Posterior cingulate gyrus (tissue), 11 donors: ENCODE results near the gene HNRNPH2.
A peak's percentile ranks its signal among the peaks of the same experiment; 100 is the strongest.

Experiments
- DNase-seq, 10 donors: peaks; one replicate each; pipeline versions ENCODE4 v3.0.0 to v3.0.0-alpha.2; 2020 to 2021; ENCODE audit warnings: mixed read lengths in 3 of 10
- intact Hi-C: fragments of 100-400 bp; cut with DNase I; formaldehyde crosslinking; loops from one replicate; pipeline ENCODE4 v1.15.1; 2023

Gene HNRNPH2

DNA sequence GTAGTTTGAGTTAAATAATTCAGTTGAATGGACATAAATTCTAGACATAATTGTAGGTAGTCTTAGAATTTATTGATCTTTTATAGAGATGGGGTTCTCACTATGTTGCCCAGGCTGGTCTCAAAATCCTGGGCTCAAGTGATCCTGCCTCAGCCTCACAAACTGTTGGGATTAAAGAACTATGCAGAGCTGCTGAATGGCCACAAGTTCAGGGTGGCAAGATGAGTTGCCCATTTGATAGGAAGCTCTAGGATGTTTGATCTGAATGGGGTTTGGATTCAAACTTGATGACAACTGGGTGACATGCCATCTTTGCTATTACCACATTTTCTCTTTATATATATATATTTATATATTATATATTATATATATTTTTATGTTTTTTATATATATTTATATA is 13.7 kb upstream of the HNRNPH2 start:
- intact Hi-C loops = no loop called here
- DNase-seq = no peak

- no peak for DNase-seq
- intact Hi-C loops = no loop called here
Observed at GRCh38 chrX:101395789-101396188, 12.2 kb upstream of the HNRNPH2 start.

DNA sequence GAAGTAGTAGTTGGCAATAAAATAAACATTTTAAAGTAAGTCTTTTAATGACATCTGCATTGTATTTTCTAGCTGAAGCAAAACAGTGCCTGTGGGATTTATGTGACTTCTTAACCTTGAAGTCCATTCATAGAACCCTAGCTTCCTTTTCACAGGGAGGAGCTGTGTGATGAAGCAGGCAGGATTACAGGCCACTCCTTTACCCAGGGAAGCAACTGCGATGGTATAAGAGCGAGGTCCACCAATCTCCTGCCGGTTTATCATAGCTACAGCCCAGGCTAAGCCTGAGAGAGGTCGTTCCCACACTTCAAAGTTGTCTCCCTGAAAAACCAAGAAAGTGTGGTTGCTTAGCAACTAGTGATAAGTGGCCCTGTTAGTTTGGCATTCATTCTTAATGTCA is 10.2 kb upstream of the HNRNPH2 start:
- intact Hi-C loops = no loop called here
- no peak for DNase-seq

GRCh38 chrX:101398694-101399093 is 9.3 kb upstream of the HNRNPH2 start:
- DNase-seq = no peak

GRCh38 chrX:101399825-101400224 is 8.2 kb upstream of the HNRNPH2 start:
- intact Hi-C loops = no loop called here
- DNase-seq = no peak

More at GRCh38 chrX:101398694-101399093, 9.3 kb upstream of the HNRNPH2 start:
- intact Hi-C loops = no loop called here

GRCh38 chrX:101407167-101407747 is 765 bp upstream of the HNRNPH2 start:
- no peak for DNase-seq
- intact Hi-C loops = no loop called here

- intact Hi-C loops = no loop called here
- no peak for DNase-seq
Observed at GRCh38 chrX:101408532-101408841, 465 bp downstream of the HNRNPH2 start.

DNA sequence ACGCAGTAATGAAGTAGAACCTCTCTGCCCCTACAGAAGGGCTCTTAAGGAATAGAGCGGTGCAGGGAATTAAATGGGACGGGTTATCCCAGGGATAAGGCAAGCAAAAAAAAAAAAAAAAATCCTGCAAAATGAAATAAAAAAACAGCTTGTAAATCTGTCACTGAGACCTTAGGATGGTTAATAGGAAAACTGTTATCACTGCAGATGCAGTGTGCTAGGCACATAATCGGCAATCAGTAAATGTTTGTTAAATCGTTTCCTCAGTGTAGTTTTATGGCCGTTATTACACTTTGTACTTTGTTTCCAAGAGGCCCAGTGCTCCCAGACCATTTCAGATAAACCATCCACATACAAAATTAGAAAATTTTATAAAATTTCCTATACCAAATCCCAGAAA is 1.0 kb downstream of the HNRNPH2 start:
- intact Hi-C loops = no loop called here
- DNase-seq = no peak

- no peak for DNase-seq
- intact Hi-C loops = loop anchor here (10.0 kb wide), 2 partner anchors 74 to 524 kb away; partner anchors contain the start of genes ARMCX4 and ZMAT1
Observed at GRCh38 chrX:101410461-101410860, 2.4 kb downstream of the HNRNPH2 start.

- intact Hi-C loops = loop anchor here (10.0 kb wide), 2 partner anchors 73 to 523 kb away; partner anchors contain the start of genes ARMCX4 and ZMAT1
- DNase-seq = no peak
Observed at GRCh38 chrX:101411984-101412383, 4.0 kb downstream of the HNRNPH2 start.

DNA sequence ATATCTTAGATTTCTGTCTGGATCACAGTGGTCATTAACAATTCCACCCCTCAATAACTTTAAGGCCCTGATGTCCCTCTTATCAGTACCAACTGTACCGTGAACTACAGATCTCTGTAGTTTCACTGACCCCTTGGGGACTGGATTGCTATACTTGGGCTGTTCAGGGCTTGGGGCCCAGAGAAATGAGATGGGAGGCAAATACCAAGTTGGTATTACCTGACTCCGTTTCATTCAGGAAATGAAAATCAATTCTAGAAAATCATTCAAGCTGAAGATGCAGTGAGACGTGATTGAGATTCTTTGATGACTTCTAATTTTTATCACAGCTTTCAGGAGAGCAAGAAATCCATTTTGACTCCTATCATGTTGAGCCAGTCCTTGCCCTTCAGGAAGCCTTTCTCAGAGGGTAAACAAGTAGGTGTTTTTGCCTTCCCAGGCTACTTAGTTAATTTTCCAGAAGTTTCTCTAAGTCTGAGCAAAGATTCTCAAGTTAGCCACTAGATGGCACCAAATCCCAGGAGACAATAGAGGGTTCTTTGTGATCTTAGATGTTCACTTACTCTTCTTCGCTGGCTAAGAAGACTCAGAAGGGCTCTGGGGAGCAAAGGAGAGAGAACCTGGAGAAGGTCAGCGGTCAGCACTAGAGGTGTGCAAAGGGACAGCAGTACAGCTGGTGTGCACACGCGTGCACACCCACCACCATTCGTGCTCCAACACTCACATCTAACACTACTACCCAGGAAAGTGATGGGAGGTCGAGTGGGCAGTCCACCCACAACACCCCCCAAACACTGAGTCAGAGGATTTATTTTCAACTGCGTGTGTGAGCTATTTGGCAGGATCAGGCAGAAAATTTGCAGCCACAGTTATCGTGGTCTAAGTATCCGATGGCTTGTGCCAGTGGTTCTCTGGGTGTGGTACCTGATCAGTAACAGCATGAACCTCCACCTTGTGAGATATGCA is 7.4 kb downstream of the HNRNPH2 start:
- peak in 1 of 10 donors; percentile 5 for DNase-seq
- intact Hi-C loops = loop anchor here (2.0 to 10.0 kb wide), 3 partner anchors 69 to 519 kb away; partner anchors contain the start of genes ARMCX4 and ZMAT1

DNA sequence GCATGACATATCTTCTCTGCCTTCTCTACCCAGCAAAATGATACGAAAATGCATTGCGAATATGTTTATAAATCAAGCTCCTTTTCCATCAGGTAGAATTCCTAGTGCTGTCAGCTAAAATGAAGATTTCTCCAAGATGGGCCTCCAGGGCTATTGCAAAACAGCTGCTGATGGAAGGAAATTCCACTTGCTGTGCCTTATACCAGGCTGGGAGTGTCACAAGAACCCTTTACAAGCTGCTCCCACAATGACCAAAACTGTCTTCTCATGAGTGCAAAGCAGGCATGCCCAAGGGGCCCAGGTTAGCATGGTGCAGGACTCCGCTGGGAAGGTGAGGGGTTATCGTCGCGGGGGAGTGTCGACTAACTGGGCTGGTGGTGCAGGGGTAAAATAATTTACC is 8.7 kb downstream of the HNRNPH2 start:
- intact Hi-C loops = loop anchor here (10.0 kb wide), 2 partner anchors 68 to 518 kb away; partner anchors contain the start of genes ARMCX4 and ZMAT1
- DNase-seq = no peak

GRCh38 chrX:101417190-101417589 is 9.2 kb downstream of the HNRNPH2 start:
- intact Hi-C loops = loop anchor here (10.0 kb wide), 2 partner anchors 68 to 518 kb away; partner anchors contain the start of genes ARMCX4 and ZMAT1
- peak in 1 of 10 donors; percentile 7 for DNase-seq

GRCh38 chrX:101417981-101418841 is 10.2 kb downstream of the HNRNPH2 start:
- intact Hi-C loops = loop anchor here (10.0 kb wide), 2 partner anchors 67 to 517 kb away; partner anchors contain the start of genes ARMCX4 and ZMAT1
- peak; percentile 26 to 92 (median 57) for DNase-seq

- no peak for DNase-seq
- intact Hi-C loops = loop anchor here (10.0 kb wide), 2 partner anchors 65 to 515 kb away; partner anchors contain the start of genes ARMCX4 and ZMAT1
Observed at GRCh38 chrX:101419489-101419888, 11.5 kb downstream of the HNRNPH2 start.

DNA sequence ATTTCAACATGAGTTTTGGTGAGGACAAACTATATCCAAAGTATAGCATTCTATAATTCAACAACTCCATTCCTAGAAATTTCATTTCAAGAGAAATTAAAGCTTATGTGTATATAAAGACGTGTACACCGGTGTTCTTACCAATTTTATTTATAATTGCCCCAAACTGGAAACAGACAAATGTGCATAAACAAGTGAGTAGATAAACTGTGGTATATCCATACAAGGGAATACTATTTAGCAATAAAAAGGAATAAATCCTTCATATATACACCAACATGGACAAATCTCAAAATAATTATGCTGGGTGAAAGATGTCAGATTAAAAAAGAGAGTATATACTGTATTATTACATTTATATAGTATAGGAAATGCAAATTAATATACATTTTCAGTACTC is 19.9 kb downstream of the HNRNPH2 start:
- DNase-seq = no peak
- intact Hi-C loops = no loop called here

GRCh38 chrX:101429934-101430333 is 21.9 kb downstream of the HNRNPH2 start:
- intact Hi-C loops = no loop called here
- no peak for DNase-seq

DNA sequence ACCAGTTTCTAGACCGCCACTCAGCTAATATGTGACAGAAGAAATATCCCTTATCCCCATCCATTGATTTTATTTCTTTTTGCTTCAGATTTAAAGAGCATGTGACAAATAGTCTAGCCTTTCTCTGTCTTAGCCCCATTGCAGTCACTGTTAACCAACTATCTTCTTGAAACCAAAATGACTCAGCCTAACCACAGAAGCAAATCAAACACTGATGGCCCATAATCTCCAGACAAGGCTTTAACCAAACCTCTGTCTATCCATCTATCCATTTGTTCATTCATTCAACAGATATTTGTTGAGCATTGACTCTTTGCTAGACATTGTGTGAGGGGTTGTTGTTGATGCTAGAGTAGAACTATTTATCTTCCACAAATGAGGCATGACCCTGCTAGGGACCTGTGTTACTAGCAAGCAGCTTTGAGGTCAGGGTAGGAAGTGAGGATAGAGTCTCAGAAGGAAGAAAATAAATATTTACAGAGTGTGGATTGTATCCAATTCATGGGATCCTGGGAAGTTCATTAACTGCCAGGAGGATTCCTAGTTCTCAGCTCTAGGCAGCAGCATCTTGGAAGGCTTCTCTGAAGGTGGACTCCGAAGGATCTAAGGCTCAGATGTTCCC is 22.5 kb downstream of the HNRNPH2 start:
- intact Hi-C loops = no loop called here
- DNase-seq = no peak

GRCh38 chrX:101442085-101442484 is 34.1 kb downstream of the HNRNPH2 start:
- no peak for DNase-seq
- intact Hi-C loops = no loop called here

DNA sequence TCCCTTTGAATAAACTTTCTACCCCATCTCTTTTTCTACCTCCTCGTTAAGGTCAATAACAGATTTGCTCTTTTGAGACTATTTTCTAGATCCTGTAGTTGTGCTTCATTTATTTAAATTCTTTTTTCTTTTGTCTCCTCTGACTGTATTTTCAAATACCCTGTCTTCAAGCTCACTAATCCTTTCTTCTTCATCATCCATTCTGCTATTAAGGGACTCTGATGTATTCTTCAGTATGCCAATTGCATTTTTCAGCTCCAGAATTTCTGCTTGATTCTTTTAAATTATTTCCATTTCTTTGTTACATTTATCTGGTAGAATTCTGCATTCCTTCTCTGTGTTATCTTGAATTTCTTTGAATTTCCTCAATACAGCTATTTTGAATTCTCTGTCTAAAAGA is 41.3 kb downstream of the HNRNPH2 start:
- no peak for DNase-seq
- intact Hi-C loops = no loop called here
